HepG2 (cell line): ENCODE data around the gene TFAP2A. TPM values are rescaled to one million over a fixed set of nuclear protein-coding genes. Genes with fewer than 3 reads are reported as not detected.

ENCODE experiments used
- ATAC-seq: fragments of 200-7000 bp; cut with Tn5 transposase; 3 replicates; pipeline ENCODE4 v1.9.1; 2020; ENCODE audit warnings: mild to moderate bottlenecking, moderate library complexity
- BruUV-seq: library from RNA; stranded (reverse); fragments of 400-500 nt; replicated peaks from 2 replicates; lab custom pipeline; 2021; lab: Mats Ljungman, UMichigan
- CTCF ChIA-PET: fragments of 300-600 bp; formaldehyde crosslinking; extraction: SDS; loops from one replicate; lab custom pipeline; 2021; ENCODE audit warnings: low total read pairs, inconsistent platforms, low intra/inter-chr PET ratio; lab: Yijun Ruan, JAX
- POLR2A ChIA-PET: fragments of 350-600 bp; sonication (Branson Sonifier 250); formaldehyde crosslinking; loops from one replicate; lab custom pipeline; 2020; ENCODE audit warnings: antibody characterized with exemption, inconsistent platforms; lab: Yijun Ruan, JAX
- DNase-seq: peaks from one replicate; pipeline ENCODE4 v3.0.0-alpha.2; 2015; ENCODE audit warnings: low spot score
- FAIRE-seq: peaks from 3 replicates; lab custom pipeline; 2011; peaks lifted over from hg19 to GRCh38; lab: Jason Lieb, UNC
- H2AFZ ChIP-seq: one replicate; pipeline ENCODE4 v1.6.1; 2011; ENCODE audit warnings: low read length, inconsistent platforms
- H3K27ac ChIP-seq: fragments of 300-600 bp; 3 replicates; pipeline ENCODE4 v1.8.0; 2011; ENCODE audit warnings: mixed run types, mild to moderate bottlenecking, mixed read lengths, low read length, inconsistent platforms; ENCODE audit not compliant: insufficient read depth; ENCODE audit errors: extremely low read length
- H3K27me3 ChIP-seq, 2 experiments: fragments of 200-600 bp in 1 of 2; 2 replicates in 1 of 2; 3 replicates in 1 of 2; pipeline versions ENCODE4 v1.6.0 to v1.8.0; 2011; ENCODE audit warnings: low read length in 2 of 2, mild to moderate bottlenecking in 2 of 2, moderate library complexity in 2 of 2, inconsistent platforms in 1 of 2; ENCODE audit not compliant: insufficient read depth in 2 of 2, control insufficient read depth in 1 of 2
- H3K36me3 ChIP-seq, 2 experiments: fragments of 200-600 bp in 1 of 2; replicated peaks in 1 of 2; 2 replicates in 1 of 2; 3 replicates in 1 of 2; pipeline versions ENCODE4 v1.5.1 to v1.8.0; 2011; ENCODE audit warnings: low read length in 2 of 2, inconsistent platforms in 1 of 2; ENCODE audit not compliant: insufficient read depth in 2 of 2, control insufficient read depth in 1 of 2
- H3K4me1 ChIP-seq: 2 replicates; pipeline ENCODE4 v1.5.1; 2012; ENCODE audit warnings: low read length, inconsistent platforms; ENCODE audit not compliant: insufficient read depth
- H3K4me2 ChIP-seq: 2 replicates; pipeline ENCODE4 v1.6.0; 2011; ENCODE audit warnings: low read depth, low read length, inconsistent platforms
- H3K4me3 ChIP-seq, 3 experiments: fragments of 200-600 bp in 1 of 3; sonication (generic), shearing (Covaris generic) in 1 of 3; replicated peaks in 1 of 3; 2 replicates each; pipeline ENCODE4 v1.5.1; 2011 to 2016; ENCODE audit warnings: low read length in 3 of 3, inconsistent platforms in 2 of 3, low read depth in 2 of 3, mild to moderate bottlenecking in 2 of 3, control low read depth in 1 of 3, mixed read lengths in 1 of 3; ENCODE audit not compliant: insufficient read depth in 1 of 3
- H3K79me2 ChIP-seq: one replicate; pipeline ENCODE4 v1.6.1; 2011; ENCODE audit warnings: low read length, inconsistent platforms; ENCODE audit not compliant: insufficient read depth
- H3K9ac ChIP-seq: 2 replicates; pipeline ENCODE4 v1.6.0; 2011; ENCODE audit warnings: mild to moderate bottlenecking, low read depth, low read length, inconsistent platforms; ENCODE audit not compliant: insufficient read depth
- H3K9me3 ChIP-seq: 2 replicates; pipeline ENCODE4 v1.5.1; 2012; ENCODE audit warnings: mild to moderate bottlenecking, low read length
- H4K20me1 ChIP-seq: 2 replicates; pipeline ENCODE4 v1.6.0; 2011; ENCODE audit warnings: inconsistent platforms, mild to moderate bottlenecking, low read length, moderate library complexity; ENCODE audit not compliant: insufficient read depth
- BORCS8-MEF2B ChIP-seq: sonication (generic); formaldehyde crosslinking; IDR thresholded peaks from 2 replicates; pipeline ENCODE4 v1.8.0; 2022; ENCODE audit warnings: mild to moderate bottlenecking, missing genetic modification reagents
- BRD4 ChIP-seq: sonication (generic); formaldehyde crosslinking; IDR thresholded peaks from 2 replicates; pipeline ENCODE4 v1.4.0; 2020; ENCODE audit warnings: missing genetic modification reagents
- GMEB1 ChIP-seq: sonication (generic); formaldehyde crosslinking; IDR thresholded peaks from 2 replicates; pipeline ENCODE4 v1.5.1; 2020; ENCODE audit warnings: missing genetic modification reagents, mild to moderate bottlenecking, borderline replicate concordance
- HDAC1 ChIP-seq: sonication (generic); formaldehyde crosslinking; IDR thresholded peaks from 2 replicates; pipeline ENCODE4 v1.5.1; 2020; ENCODE audit warnings: mild to moderate bottlenecking, missing genetic modification reagents
- NCOA2 ChIP-seq: sonication (generic); formaldehyde crosslinking; IDR thresholded peaks from 2 replicates; pipeline ENCODE4 v1.8.0; 2022; ENCODE audit warnings: inconsistent platforms
- NFYB ChIP-seq: sonication (generic); formaldehyde crosslinking; IDR thresholded peaks from 2 replicates; pipeline ENCODE4 v1.4.0; 2020; ENCODE audit warnings: missing genetic modification reagents
- REST ChIP-seq, 2 experiments: IDR thresholded peaks; 2 replicates each; pipeline ENCODE4 v1.6.1; 2011 to 2012; ENCODE audit warnings: low read length in 2 of 2, borderline replicate concordance in 1 of 2, low read depth in 1 of 2, mild to moderate bottlenecking in 1 of 2, moderate library complexity in 1 of 2
- ZBTB10 ChIP-seq: sonication (generic); formaldehyde crosslinking; IDR thresholded peaks from 2 replicates; pipeline ENCODE4 v1.4.0; 2020; ENCODE audit warnings: missing genetic modification reagents, borderline replicate concordance
- ZNF468 ChIP-seq: sonication (generic); formaldehyde crosslinking; IDR thresholded peaks from 2 replicates; pipeline ENCODE4 v1.8.0; 2022; ENCODE audit warnings: mild to moderate bottlenecking, moderate library complexity, missing genetic modification reagents
- ZNF788 ChIP-seq: sonication (generic); formaldehyde crosslinking; IDR thresholded peaks from 2 replicates; pipeline ENCODE4 v1.5.0; 2020; ENCODE audit warnings: mild to moderate bottlenecking, missing genetic modification reagents, borderline replicate concordance
- WGBS: methylation state at CpG from one replicate; pipeline ENCODE4 v1.1.6; 2017; ENCODE audit warnings: low lambda C conversion rate; 5-methylcytosine and 5-hydroxymethylcytosine counted together
- in situ Hi-C: cut with HindIII; loops from 2 replicates; pipeline ENCODE4 v1.10.0; 2017; ENCODE audit warnings: low pct_unique_long_range_greater_than_20kb; ENCODE audit not compliant: extremely low pct_ligation_motif_present
- intact Hi-C: fragments of 100-400 bp; cut with micrococcal nuclease; formaldehyde crosslinking; loops from one replicate; pipeline ENCODE4 v1.10.0; 2022; ENCODE audit not compliant: unreplicated experiment
- polyA plus RNA-seq, 8 experiments: library from polyadenylated mRNA; depleted of rRNA in 3 of 8; stranded (reverse) in 7 of 8; unstranded in 1 of 8; fragments of >200 nt; fragmentation: Illumina TruSeq in 4 of 8; extraction: Trizol in 4 of 8; gene quantifications; 2 replicates each; pipeline versions ENCODE4 v1.2.1 to v1.2.3, GENCODE V29; 2011 to 2016; ENCODE audit warnings: low read depth in 4 of 8, missing spikeins in 1 of 8, mixed read lengths in 1 of 8; ENCODE audit not compliant: insufficient read depth in 1 of 8
- total RNA-seq, 5 experiments: library from RNA; depleted of rRNA; stranded (reverse); fragments of >200 nt; fragmentation: Illumina TruSeq; extraction: Trizol; gene quantifications; 2 replicates each; pipeline ENCODE4 v1.2.3, GENCODE V29; 2016; ENCODE audit warnings: low read depth in 1 of 5

Gene TFAP2A
- total and polyA plus RNA-seq, 2 of the 13 experiments (the other 11 are each of a cell fraction or from before 2014, with no cell fraction given), result not detected

GRCh38 chr6:10375391-10375969 is 39.4 kb downstream of the TFAP2A start:
- Histone ChIP-seq H3K27ac (no peak overlapping the region), H3K79me2 (no peaks in the 10 kb centered on the region), H3K27me3 (no peaks in the 10 kb centered on the region; a peak in 2 of 5 replicates), H4K20me1 (no peaks in the 10 kb centered on the region), H3K4me2 (no peak overlapping the region), H3K9me3 (no peaks in the 10 kb centered on the region), H2AFZ (no peak overlapping the region), H3K9ac (no peak overlapping the region), H3K4me1 (peaks cover 9% of the 10 kb centered on the region; the same call in 1 of the 2 replicates), H3K36me3 (no peaks in the 10 kb centered on the region), H3K4me3 (no peak overlapping the region)
- in situ Hi-C loops (no loop called here), intact Hi-C loops (no loop called here)
- ChIA-PET CTCF (no interaction called here), POLR2A (no interaction called here)
- WGBS, result 33% methylated on average over 4 of the region's 4 CpGs
- no peak for DNase-seq
- TF ChIP-seq HDAC1 (CRISPR knock-in tag) (no peak), GMEB1 (CRISPR knock-in tag) (no peak), ZNF788 (CRISPR knock-in tag) (no peak), BRD4 (CRISPR knock-in tag) (no peak), ZNF468 (no peak), NCOA2 (no peak), NFYB (CRISPR knock-in tag) (no peak), REST (IDR thresholded peaks at IDR 0.05; ENCODE audit: borderline replicate concordance in 1 of 2, low read depth in 1 of 2, low read length in 2 of 2) (no peak), BORCS8-MEF2B (no peak), ZBTB10 (no peak)
- BruUV-seq, result no TSS peak
- FAIRE-seq, result no peak
- no peak for ATAC-seq
